OCI-LY3 (cell line): ENCODE measurements around the gene TLCD1.
A peak's percentile ranks its signal among the peaks of the same experiment; 100 is the strongest.
"Not testable (repeated sequence)": the region's sequence is repeated elsewhere in the genome, so short reads cannot be mapped to it uniquely, and the experiment has no call there.

Experiments
- H2AFZ ChIP-seq: fragments of 200-600, 300-600 bp; shearing (Covaris generic); 2 replicates; pipeline ENCODE4 v1.6.0; 2014; ENCODE audit warnings: antibody characterized with exemption, low read depth, low read length
- H3K27ac ChIP-seq: fragments of 200-600, 300-600 bp; sonication (generic); 2 replicates; pipeline ENCODE4 v1.5.1; 2014; ENCODE audit warnings: mild to moderate bottlenecking, low read length, moderate library complexity, mixed read lengths
- H3K27me3 ChIP-seq: fragments of 200-600, 300-600 bp; sonication (generic); 2 replicates; pipeline ENCODE4 v1.6.1; 2014; ENCODE audit warnings: low read depth, low read length, mixed read lengths
- H3K36me3 ChIP-seq: fragments of 200-600, 300-600 bp; sonication (generic); replicated peaks from 2 replicates; pipeline ENCODE3; 2014; ENCODE audit warnings: low read depth, low read length, mixed read lengths
- H3K4me1 ChIP-seq: fragments of 300-600, 200-600 bp; sonication (generic); 2 replicates; pipeline ENCODE4 v1.6.1; 2014; ENCODE audit warnings: low read length, mixed read lengths
- H3K4me2 ChIP-seq: fragments of 200-600, 300-600 bp; sonication (generic); 2 replicates; pipeline ENCODE4 v1.6.1; 2014; ENCODE audit warnings: low read length, mixed read lengths
- H3K4me3 ChIP-seq: fragments of 300-600, 200-600 bp; sonication (generic); 2 replicates; pipeline ENCODE4 v1.5.1; 2014; ENCODE audit warnings: antibody characterized with exemption, mild to moderate bottlenecking, low read length, moderate library complexity
- H3K79me2 ChIP-seq: fragments of 300-600, 200-600 bp; shearing (Covaris generic); 2 replicates; pipeline ENCODE4 v1.6.1; 2014; ENCODE audit warnings: mild to moderate bottlenecking, low read length, mixed read lengths
- H3K9ac ChIP-seq: fragments of 300-600, 200-600 bp; shearing (Covaris generic); 2 replicates; pipeline ENCODE4 v1.6.0; 2014; ENCODE audit warnings: mild to moderate bottlenecking, low read length, moderate library complexity
- H3K9me3 ChIP-seq: fragments of 200-600, 300-600 bp; shearing (Covaris generic); 2 replicates; pipeline ENCODE4 v1.6.1; 2014; ENCODE audit warnings: low read length, mixed read lengths; ENCODE audit not compliant: insufficient read depth
- H4K20me1 ChIP-seq: fragments of 200-600, 300-600 bp; sonication (generic); 2 replicates; pipeline ENCODE4 v1.6.1; 2016; ENCODE audit warnings: low read length, mixed read lengths; ENCODE audit not compliant: insufficient read depth
- EZH2phosphoT487 ChIP-seq: fragments of 200-600 bp; shearing (Covaris generic); IDR thresholded peaks from 2 replicates; pipeline ENCODE4 v1.6.1; 2018; ENCODE audit warnings: antibody characterized with exemption, mixed run types, low read depth
- TF ChIP-seq, protein P1 (sequence below): fragments of 200-600, 300-600 bp; sonication (generic); IDR thresholded peaks from 2 replicates; pipeline ENCODE4 v1.5.1; 2014; ENCODE audit warnings: antibody characterized with exemption, low read length, low read depth

Gene TLCD1

DNA sequence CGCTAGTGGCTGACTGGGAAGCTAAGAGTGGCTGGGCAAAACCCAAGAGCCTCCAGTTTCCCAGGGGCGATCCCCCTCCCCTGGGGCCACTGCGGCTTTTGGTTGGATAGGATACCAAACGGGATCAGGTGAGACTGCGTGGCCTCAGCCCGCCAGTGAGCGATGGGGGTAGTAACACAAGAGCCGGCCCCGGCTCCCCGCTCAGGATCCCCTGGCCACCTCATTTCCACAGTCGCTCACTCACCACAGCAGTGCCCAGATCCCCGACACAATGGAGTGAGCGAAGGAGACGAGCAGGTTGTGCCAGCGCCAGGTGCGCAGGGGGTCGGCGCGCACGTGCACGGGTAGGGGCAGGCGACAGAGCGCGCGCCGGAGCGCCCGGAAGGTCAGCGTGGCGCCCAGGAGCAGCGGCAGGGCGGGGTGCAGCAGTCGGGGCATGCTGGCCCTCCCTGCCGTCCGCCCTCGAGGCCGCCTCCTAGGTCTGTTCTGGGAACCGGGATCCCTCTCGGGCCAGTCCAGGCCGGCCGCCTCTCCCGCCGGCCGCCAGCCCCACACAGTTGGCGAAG, 290 bp downstream of the TLCD1 start:
- Histone ChIP-seq H3K4me1 (peaks cover 59% of the 10 kb centered on the region), H3K4me2 (peak overlapping the region; percentile 99), H3K79me2 (peaks cover 55% of the 10 kb centered on the region), H3K27ac (peak overlapping the region; percentile 100), H4K20me1 (peaks cover 32% of the 10 kb centered on the region), H3K27me3 (no peaks in the 10 kb centered on the region), H3K36me3 (peaks cover 39% of the 10 kb centered on the region), H3K9ac (peak overlapping the region; percentile 85), H3K9me3 (no peaks in the 10 kb centered on the region), H3K4me3 (peak overlapping the region; percentile 93), H2AFZ (no peak overlapping the region)
- TF ChIP-seq, protein P1, sequence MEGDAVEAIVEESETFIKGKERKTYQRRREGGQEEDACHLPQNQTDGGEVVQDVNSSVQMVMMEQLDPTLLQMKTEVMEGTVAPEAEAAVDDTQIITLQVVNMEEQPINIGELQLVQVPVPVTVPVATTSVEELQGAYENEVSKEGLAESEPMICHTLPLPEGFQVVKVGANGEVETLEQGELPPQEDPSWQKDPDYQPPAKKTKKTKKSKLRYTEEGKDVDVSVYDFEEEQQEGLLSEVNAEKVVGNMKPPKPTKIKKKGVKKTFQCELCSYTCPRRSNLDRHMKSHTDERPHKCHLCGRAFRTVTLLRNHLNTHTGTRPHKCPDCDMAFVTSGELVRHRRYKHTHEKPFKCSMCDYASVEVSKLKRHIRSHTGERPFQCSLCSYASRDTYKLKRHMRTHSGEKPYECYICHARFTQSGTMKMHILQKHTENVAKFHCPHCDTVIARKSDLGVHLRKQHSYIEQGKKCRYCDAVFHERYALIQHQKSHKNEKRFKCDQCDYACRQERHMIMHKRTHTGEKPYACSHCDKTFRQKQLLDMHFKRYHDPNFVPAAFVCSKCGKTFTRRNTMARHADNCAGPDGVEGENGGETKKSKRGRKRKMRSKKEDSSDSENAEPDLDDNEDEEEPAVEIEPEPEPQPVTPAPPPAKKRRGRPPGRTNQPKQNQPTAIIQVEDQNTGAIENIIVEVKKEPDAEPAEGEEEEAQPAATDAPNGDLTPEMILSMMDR, result no peak
- no peak for TF ChIP-seq EZH2phosphoT487

DNA sequence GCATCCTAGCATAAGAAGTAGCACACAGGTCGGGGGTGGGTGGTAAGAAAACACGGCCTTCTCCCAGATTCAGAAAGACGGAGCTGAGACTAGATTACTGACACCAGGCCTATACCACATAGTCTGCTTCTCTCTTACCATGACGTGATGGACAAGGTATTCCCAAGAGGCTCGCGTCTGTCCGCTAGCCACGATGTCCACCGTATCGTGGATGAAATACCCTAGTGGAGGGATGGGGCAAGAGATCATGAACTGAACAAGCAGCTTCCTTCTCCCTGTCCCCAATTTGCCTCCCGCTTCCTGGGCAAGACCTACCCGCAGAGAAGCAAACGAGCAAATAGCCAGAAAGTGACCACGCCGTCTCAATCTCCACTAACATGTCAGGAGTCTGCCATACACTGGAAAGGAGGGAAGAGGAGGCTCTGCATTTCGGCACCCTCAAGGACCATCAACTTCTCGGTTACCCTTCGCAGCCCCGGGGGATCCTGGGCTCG, 820 bp downstream of the TLCD1 start:
- H3K4me1 ChIP-seq, result peaks cover 59% of the 10 kb centered on the region
- peak overlapping the region; percentile 85 for H3K9ac ChIP-seq
- TF ChIP-seq, protein P1, result no peak
- no peak for TF ChIP-seq EZH2phosphoT487
- H3K4me2 ChIP-seq, result peak overlapping the region; percentile 99
- no peaks in the 10 kb centered on the region for H3K9me3 ChIP-seq
- H3K36me3 ChIP-seq, result peaks cover 44% of the 10 kb centered on the region
- H2AFZ ChIP-seq, result no peak overlapping the region
- H3K27ac ChIP-seq, result peak overlapping the region; percentile 100
- peak overlapping the region; percentile 93 for H3K4me3 ChIP-seq
- H3K27me3 ChIP-seq, result no peaks in the 10 kb centered on the region
- peaks cover 32% of the 10 kb centered on the region for H4K20me1 ChIP-seq
- peaks cover 61% of the 10 kb centered on the region for H3K79me2 ChIP-seq

DNA sequence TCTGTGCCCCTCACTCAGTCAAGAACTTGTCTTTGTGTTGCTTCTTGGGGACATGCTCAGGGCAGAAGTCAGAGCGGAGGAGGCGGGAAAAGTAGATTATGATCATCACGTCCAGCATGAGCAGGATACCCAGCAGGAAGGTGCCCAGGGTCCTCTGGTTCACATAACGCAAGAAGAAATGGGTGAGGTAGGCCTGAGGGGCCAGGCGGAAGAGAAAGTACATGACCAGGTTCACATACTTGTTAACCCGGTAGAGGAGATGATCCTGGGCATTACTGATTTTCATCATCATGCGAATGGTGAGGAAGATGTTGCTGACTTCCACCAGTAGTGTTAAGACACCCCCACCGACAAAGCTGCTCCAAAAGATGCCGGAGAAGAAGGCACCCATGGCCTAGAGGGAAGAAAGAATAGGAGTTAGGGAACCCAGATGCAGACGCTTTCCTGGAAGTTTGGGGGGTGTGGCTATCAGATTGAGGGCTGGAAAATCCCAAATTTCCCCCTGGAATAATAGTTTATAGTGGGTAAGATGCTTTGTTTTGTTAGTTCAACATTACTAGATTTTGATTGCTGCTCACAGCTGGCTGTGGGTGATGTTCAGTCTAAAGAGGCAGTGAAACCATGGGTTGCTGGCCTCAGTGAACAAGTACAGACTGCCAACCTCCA, 1.4 kb downstream of the TLCD1 start:
- H4K20me1 ChIP-seq, result peaks cover 32% of the 10 kb centered on the region
- peak overlapping the region; percentile 85 for H3K9ac ChIP-seq
- TF ChIP-seq, protein P1, result no peak
- no peak for TF ChIP-seq EZH2phosphoT487

DNA sequence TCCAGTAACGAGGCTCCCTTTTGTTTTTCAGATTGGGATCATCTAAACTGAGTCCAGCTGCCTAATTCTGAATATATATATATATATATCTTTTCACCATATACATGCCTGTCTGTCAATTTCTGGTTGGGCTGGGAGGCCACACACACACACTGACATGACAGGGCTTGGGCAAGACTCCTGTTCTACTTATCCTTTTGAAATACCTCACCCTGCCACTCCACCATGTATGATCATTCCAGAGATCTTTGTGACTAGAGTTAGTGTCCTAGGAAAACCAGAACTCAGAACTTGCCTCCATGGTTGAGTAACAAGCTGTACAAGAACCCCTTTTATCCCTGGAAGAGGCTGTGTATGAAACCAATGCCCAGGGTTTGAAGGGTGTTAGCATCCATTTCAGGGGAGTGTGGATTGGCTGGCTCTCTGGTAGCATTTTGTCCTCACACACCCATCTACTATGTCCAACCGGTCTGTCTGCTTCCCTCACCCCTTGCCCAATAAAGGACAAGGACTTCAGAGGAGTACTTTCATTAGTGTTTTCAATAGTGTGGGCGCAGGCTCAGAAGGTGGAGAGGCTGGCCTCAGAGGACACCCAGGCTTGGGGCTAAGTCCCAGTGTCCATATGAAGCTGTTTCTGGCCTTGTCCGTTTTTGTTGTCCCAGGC, 2.1 kb downstream of the TLCD1 start:
- not testable (repeated sequence) for H3K27me3 ChIP-seq, H2AFZ ChIP-seq, H3K9me3 ChIP-seq
- Histone ChIP-seq H3K4me3 (peak overlapping the region; percentile 93), H3K27ac (peak overlapping the region; percentile 100), H3K79me2 (peaks cover 67% of the 10 kb centered on the region), H3K4me1 (peaks cover 49% of the 10 kb centered on the region), H4K20me1 (peaks cover 32% of the 10 kb centered on the region), H3K4me2 (peak overlapping the region; percentile 99), H3K9ac (peak overlapping the region; percentile 100), H3K36me3 (peaks cover 47% of the 10 kb centered on the region)

More for the DNA sequence above, 1.4 kb downstream of the TLCD1 start:
- Histone ChIP-seq H3K4me3 (peak overlapping the region; percentile 93), H3K27me3 (no peaks in the 10 kb centered on the region), H2AFZ (no peak overlapping the region), H3K79me2 (peaks cover 63% of the 10 kb centered on the region), H3K4me1 (peaks cover 55% of the 10 kb centered on the region), H3K27ac (peak overlapping the region; percentile 100), H3K4me2 (peak overlapping the region; percentile 99), H3K36me3 (peaks cover 47% of the 10 kb centered on the region), H3K9me3 (no peaks in the 10 kb centered on the region)
